ENCODE data around the gene BMP2K. TPM values are rescaled to one million over a fixed set of nuclear protein-coding genes. Genes with fewer than 3 reads are reported as not detected.
"Not testable (repeated sequence)": the region's sequence is repeated elsewhere in the genome, so short reads cannot be mapped to it uniquely, and the experiment has no call there.

The BMP2K gene
- total RNA-seq, 2 donors from 2014 or later = 7.9 to 11.0 TPM

DNA sequence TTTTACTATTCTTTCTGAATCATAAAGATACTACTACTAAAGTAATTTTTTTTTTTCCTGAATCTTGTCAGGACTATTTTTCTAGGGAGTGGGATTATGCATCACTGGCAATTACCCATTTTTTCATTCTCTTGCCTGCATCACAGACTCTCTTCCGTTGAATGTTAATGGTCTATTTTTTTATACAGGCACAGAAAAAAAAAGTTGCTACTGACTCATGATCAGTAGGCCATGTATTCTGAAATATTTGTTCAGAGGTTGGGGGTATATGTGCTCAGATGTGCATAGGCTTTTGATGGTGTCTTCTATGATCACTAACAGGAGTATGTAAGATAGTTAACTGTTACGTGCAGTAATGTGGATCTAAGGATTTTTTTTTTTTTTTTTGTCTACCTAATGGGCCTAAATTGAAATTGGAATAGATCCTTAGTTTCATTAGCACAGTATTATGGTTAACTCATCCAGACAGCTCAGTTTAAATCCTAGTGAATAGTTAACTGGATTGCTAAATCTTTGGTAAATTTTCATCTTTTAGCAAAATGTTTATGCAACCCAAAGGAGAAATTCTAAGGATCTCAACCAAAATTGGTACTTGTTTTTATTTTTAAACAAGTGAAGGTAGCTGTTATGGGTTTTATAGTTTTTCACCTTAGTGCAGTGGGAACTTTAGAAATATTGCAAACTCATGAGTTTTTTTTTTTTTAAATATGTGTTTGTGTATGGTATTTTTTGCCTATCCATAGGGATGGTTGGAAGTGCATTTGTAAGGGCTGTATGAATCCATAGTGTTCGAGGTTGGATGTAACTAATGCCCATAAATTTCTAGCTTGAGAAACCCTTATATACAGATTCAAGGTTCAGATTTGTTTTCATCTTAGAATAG, 12.1 kb downstream of the BMP2K start:
- Mint-ChIP-seq H3K36me3 (no peaks in the 10 kb centered on the region), H3K4me1 (ENCODE audit: low read depth in 2 of 2) (peaks cover 0 to 11% of the 10 kb centered on the region in 2 donors), H3K9me3 (no peaks in the 10 kb centered on the region), H3K27ac (no peak overlapping the region), H3K4me3 (no peak overlapping the region), H3K27me3 (no peaks in the 10 kb centered on the region)
- DNase-seq (ENCODE audit: low spot score) = no peak
- ATAC-seq = no peak

DNA sequence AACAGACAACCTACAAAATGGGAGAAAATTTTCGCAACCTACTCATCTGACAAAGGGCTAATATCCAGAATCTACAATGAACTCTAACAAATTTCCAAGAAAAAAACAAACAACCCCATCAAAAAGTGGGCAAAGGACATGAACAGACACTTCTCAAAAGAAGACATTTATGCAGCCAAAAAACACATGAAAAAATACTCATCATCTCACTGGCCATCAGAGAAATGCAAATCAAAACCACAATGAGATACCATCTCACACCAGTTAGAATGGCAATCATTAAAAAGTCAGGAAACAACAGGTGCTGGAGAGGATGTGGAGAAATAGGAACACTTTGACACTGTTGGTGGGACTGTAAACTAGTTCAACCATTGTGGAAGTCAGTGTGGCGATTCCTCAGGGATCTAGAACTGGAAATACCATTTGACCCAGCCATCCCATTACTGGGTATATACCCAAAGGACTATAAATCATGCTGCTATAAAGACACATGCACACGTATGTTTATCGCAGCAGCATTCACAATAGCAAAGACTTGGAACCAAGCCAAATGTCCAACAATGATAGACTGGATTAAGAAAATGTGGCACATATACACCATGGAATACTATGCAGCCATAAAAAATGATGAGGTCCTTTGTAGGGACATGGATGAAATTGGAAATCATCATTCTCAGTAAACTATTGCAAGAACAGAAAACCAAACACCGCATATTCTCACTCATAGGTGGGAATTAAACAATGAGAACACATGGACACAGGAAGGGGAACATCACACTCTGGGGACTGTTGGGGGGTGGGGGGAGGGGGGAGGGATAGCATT, 19.7 kb downstream of the BMP2K start:
- H3K4me1 Mint-ChIP-seq (ENCODE audit: low read depth in 2 of 2); H3K36me3 Mint-ChIP-seq; H3K27me3 Mint-ChIP-seq; H3K9me3 Mint-ChIP-seq; H3K27ac Mint-ChIP-seq; ATAC-seq; DNase-seq (ENCODE audit: low spot score); H3K4me3 Mint-ChIP-seq: not testable (repeated sequence)

DNA sequence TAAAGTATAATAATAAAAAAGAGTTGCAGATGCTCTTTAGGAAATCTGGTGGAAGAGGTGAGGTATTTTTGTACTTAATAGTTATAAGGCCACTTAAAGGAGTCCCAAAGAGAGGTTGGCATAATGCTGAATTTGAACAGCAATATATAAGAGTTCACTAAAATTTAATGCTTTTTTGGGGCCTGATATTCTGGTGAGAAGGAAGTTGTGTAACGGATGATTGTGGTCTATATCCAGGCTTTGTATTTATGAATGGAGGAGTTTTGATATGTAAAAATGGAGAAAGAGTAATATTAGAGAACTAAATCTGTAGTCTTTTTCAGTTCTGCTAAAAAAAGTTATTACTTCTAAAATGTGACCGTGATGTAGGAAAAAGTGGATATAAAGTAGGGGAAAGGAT, 20.4 kb downstream of the BMP2K start:
- no peak for ATAC-seq
- DNase-seq (ENCODE audit: low spot score) = no peak
- Mint-ChIP-seq H3K36me3 (peaks cover 6% of the 10 kb centered on the region), H3K4me1 (ENCODE audit: low read depth in 2 of 2) (peaks cover 4 to 7% of the 10 kb centered on the region in 2 donors), H3K27ac (no peak overlapping the region), H3K27me3 (no peaks in the 10 kb centered on the region), H3K9me3 (peaks cover 4% of the 10 kb centered on the region), H3K4me3 (no peak overlapping the region)

DNA sequence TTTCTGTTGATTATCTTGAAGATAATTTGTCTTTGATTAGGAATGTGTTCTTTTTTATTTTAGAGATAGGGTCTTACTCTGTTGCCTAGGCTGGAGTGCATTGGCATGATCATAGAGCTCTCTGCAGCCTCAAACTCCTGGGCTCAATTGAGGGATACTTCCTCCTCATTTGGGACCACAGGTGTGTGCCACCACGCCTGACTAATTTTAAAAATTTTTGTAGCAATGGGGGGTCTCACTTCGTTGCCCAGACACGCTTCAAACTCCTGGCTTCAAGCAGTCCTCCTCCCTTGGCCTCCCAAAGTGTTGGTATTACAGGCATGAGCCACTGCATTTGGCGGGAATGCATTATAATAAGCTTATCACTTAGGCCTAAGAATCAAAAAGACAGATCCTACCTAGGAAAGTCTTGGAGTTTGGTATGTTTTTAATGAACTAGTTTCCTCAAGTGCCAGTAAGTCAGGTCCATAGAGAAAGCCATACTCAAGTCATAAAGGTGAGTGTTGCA, 21.7 kb downstream of the BMP2K start:
- Mint-ChIP-seq H3K27me3 (no peaks in the 10 kb centered on the region), H3K9me3 (peaks cover 4% of the 10 kb centered on the region), H3K27ac (no peak overlapping the region), H3K4me1 (ENCODE audit: low read depth in 2 of 2) (peaks cover 4 to 7% of the 10 kb centered on the region in 2 donors), H3K4me3 (no peak overlapping the region), H3K36me3 (peaks cover 6% of the 10 kb centered on the region)
- ATAC-seq (no peak), DNase-seq (ENCODE audit: low spot score) (no peak)

DNA sequence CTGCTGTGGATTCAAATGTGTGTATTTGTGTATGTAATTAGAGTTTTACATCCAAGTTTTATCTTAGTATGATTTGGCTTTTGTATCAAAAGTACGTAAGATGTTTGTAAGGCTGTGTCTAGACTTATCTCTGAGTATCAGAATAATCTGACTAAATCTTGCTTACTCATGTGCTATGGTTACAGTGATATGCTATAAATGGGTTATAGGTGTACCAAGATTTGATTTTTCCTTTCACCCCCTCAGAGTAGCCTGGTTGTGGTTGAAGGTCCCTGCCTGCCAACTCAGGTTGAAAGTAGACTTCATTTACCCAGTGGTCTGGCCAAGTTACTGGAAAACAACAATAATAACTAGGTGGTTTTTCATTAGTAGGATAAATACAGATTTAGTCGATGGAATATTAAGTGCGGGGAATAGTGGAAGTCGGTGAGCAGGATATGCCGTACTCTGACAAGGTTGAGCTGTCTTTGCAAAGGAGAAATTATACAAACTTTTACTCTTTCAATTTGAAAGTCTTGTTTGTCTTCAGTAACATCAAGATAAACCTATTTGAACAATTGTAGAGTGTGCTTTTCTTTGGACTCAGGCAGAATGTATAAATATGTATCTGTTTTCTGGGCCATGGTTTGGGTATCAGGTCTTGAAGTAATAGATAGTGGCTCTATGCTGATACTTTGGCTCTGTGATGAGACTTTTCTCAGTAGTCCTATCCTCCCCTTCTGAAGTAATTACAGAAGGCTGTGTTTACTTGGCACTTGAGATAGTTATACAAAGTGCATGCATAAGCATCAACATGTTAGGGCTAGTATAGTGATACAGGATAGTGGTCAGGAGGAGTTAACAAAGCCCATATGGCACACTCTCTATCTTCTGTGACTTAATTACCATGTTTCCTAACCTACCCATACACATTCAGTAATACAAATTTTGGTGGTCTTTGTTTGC, 23.7 kb downstream of the BMP2K start:
- Mint-ChIP-seq H3K9me3 (peaks cover 4% of the 10 kb centered on the region), H3K27ac (no peak overlapping the region), H3K4me3 (no peak overlapping the region), H3K36me3 (peaks cover 6% of the 10 kb centered on the region), H3K27me3 (no peaks in the 10 kb centered on the region), H3K4me1 (ENCODE audit: low read depth in 2 of 2) (peaks cover 4 to 7% of the 10 kb centered on the region in 2 donors)
- DNase-seq (ENCODE audit: low spot score) = no peak
- ATAC-seq = no peak

DNA sequence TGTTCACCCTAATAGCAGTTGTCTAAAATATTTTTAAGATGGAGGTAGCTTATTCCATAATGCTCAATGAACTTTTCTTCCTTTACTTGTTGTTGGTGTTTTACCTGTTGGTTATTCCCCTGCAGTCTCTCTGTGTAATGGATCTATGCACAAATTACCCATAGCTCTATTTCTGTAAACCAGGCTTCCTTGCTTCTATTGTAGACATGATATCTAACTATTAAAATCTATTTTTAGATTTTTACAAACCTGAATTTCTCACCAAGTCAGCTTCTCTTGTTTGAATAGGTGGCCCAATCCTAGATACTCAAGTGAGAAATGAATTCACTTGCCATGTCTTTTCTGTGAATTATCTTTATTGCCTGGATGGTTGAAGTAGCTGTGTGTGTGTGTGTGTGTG, 24.8 kb downstream of the BMP2K start:
- Mint-ChIP-seq H3K4me3 (no peak overlapping the region), H3K27me3 (no peaks in the 10 kb centered on the region), H3K4me1 (ENCODE audit: low read depth in 2 of 2) (peaks cover 4 to 7% of the 10 kb centered on the region in 2 donors), H3K36me3 (no peaks in the 10 kb centered on the region), H3K9me3 (no peaks in the 10 kb centered on the region), H3K27ac (no peak overlapping the region)
- ATAC-seq (no peak), DNase-seq (ENCODE audit: low spot score) (no peak)

DNA sequence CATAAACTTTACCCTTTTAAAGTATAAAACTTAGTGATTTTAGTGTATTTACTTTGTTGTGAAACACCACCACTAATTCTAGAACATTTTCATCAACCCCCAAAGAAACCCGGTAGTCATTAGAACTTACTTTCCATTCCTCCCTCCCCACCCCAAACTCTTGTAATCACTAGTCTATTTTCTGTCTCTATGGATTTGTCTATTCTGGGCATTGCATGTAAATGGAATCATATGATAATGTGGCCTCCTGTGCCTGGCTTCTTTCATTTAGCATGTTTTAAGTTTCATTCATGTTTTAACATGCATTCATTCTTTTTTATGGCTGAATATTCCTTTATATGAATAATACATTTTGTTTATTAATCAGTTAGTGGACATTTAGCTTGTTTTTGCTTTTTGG, 27.8 kb downstream of the BMP2K start:
- H3K27ac Mint-ChIP-seq = no peak overlapping the region
- peaks cover 6% of the 10 kb centered on the region for H3K36me3 Mint-ChIP-seq
- no peaks in the 10 kb centered on the region for H3K27me3 Mint-ChIP-seq
- ATAC-seq (no peak), DNase-seq (ENCODE audit: low spot score) (no peak)
- H3K4me3 Mint-ChIP-seq = no peak overlapping the region
- peaks cover 4 to 11% of the 10 kb centered on the region in 2 donors for H3K4me1 Mint-ChIP-seq (ENCODE audit: low read depth in 2 of 2)
- H3K9me3 Mint-ChIP-seq = no peaks in the 10 kb centered on the region

DNA sequence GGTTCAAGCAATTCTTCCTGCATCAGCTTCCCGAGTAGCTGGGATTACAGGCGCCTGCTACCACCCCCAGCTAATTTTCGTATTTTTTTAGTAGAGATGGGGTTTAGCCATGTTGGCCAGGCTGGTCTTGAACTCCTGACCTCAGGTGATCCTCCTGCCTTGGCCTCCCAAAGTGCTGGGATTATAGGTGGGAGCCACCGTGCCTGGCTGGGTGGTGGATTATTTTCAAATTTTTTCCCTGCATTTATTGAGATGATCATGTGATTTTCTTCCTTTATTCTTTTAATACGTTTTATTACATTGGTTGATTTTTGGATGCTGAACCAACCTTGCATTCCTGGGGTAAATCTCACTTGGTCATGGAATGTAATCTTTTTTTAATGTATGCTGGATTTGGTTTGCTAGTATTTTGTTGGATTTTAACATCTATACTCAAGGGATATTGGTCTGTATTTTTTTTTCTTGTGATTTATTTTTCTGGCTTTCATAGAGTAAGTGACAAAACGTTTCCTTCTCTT, 30.9 kb downstream of the BMP2K start:
- DNase-seq (ENCODE audit: low spot score) (no peak), ATAC-seq (no peak)
- peaks cover 6% of the 10 kb centered on the region for H3K36me3 Mint-ChIP-seq
- no peak overlapping the region for H3K4me3 Mint-ChIP-seq
- H3K9me3 Mint-ChIP-seq = no peaks in the 10 kb centered on the region
- no peak overlapping the region for H3K27ac Mint-ChIP-seq
- H3K4me1 Mint-ChIP-seq (ENCODE audit: low read depth in 2 of 2) = peaks cover 0 to 15% of the 10 kb centered on the region in 2 donors
- no peaks in the 10 kb centered on the region for H3K27me3 Mint-ChIP-seq

DNA sequence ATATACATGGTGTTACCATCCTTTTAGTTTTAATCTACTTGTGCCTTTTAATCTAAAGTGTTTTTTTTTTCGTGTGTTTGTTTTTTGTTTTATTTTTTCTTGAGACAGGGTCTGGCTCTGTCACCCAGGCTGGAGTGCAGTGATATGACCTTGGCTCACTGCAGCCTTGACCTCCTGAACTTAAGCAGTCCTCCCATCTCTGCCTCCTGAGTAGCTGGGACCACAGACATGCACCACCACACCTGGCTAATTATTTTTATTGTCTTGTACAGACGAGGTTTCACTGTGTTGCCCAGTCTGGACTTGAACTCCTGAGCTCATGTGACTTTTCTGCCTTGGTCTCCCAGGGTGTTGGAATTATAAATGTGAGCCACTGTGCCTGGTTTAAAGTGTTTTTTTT, 33.1 kb downstream of the BMP2K start:
- Mint-ChIP-seq H3K9me3 (no peaks in the 10 kb centered on the region), H3K27ac (no peak overlapping the region), H3K4me3 (no peak overlapping the region), H3K36me3 (peaks cover 6% of the 10 kb centered on the region), H3K27me3 (no peaks in the 10 kb centered on the region), H3K4me1 (ENCODE audit: low read depth in 2 of 2) (peaks cover 6 to 15% of the 10 kb centered on the region in 2 donors)
- no peak for DNase-seq (ENCODE audit: low spot score)
- ATAC-seq = no peak

DNA sequence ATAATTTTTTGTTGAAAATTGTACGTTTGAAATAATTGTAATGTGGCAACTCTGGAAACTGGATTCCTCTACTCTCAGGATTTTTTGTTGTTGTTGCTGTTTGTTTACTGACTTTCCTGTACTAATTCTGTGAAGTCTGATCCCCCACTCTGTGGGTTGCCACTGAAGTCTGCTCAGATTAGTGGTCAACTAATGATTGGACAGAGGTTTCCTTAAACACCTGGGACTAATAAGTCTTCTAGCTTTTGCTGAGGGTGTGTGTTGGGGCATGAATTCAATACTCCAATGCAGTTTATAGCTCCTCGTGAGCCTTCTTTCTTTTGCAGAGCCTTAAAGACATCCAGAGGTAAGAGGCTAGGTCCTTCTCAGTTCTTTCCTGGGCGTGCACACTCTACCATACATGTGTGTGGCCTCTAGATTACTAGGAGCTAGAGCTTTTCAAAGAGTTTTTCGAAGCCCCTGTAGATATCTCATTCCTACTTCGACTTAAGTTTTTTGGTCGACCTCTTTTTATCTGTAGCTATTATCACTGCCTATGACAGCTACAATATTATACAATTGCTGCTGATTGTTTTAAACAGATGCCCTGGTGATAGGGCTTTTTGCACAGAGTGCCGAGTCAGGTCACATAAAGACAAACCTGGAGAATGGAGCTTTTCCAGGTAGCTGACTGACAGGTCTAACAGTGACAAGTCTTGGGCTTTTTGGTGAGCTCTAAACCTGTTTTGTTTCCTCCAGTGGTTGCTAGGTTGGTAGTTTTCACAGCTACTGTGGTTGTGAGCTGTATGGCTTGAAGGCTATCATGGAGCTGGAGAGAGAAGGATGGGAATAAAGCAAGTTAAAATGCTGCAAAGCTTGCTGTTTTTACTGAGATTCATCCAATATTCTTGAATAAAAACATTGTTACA, 34.0 kb downstream of the BMP2K start:
- Mint-ChIP-seq H3K27ac (no peak overlapping the region), H3K4me1 (ENCODE audit: low read depth in 2 of 2) (peaks cover 6 to 15% of the 10 kb centered on the region in 2 donors), H3K27me3 (no peaks in the 10 kb centered on the region), H3K4me3 (no peak overlapping the region), H3K36me3 (peaks cover 6% of the 10 kb centered on the region), H3K9me3 (no peaks in the 10 kb centered on the region)
- DNase-seq (ENCODE audit: low spot score) (no peak), ATAC-seq (no peak)

DNA sequence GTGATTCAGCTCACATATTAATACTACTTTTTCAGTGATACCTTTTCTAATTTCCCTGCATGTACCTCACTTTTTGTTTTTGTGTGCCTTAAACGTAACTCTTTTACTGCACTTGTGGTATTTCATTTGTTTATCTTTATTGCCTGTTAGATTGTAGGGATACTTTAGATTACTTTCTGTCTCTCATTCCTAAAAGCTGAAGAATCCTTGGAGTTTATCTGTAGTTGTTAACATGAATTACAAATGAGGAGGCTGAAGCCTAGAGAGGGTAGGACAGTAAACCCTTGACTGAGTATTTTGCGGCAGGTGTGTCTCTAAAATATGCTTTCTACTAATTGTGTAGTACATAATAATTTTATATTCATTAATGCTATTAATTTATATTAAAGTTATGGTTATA, 34.9 kb downstream of the BMP2K start:
- H3K27me3 Mint-ChIP-seq = no peaks in the 10 kb centered on the region
- H3K9me3 Mint-ChIP-seq = no peaks in the 10 kb centered on the region
- peaks cover 6 to 15% of the 10 kb centered on the region in 2 donors for H3K4me1 Mint-ChIP-seq (ENCODE audit: low read depth in 2 of 2)
- H3K27ac Mint-ChIP-seq = no peak overlapping the region
- H3K4me3 Mint-ChIP-seq = no peak overlapping the region
- no peak for DNase-seq (ENCODE audit: low spot score)
- no peak for ATAC-seq
- H3K36me3 Mint-ChIP-seq = peaks cover 6% of the 10 kb centered on the region

DNA sequence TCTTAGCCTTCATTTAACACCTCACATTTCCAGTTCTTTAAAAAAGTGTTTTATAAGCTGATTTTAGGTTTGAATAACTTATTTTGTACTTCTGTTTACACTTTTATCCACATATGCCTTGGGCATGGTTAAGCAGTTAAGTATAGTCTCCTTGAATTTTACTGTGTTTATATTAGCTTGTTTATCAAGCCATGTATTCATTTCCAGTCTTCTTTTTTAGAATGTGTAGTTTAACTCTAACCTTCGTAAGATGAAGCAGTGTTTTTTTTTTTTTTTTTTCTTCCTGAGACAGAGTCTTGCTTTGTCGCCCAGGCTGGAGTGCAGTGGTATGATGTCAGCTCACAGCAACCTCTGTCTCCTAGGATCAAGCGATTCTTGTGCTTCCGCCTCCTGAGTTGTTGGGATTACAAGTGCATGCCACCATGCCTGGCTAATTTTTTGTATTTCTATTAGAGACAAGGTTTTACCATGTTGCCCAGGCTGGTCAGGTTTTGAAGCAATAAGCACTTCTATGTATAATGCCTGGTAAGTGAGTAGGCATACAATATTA, 42.5 kb downstream of the BMP2K start:
- Mint-ChIP-seq H3K9me3 (no peaks in the 10 kb centered on the region), H3K36me3 (no peaks in the 10 kb centered on the region), H3K4me3 (no peak overlapping the region), H3K27me3 (no peaks in the 10 kb centered on the region), H3K4me1 (ENCODE audit: low read depth in 2 of 2) (peaks cover 0 to 6% of the 10 kb centered on the region in 2 donors), H3K27ac (no peak overlapping the region)
- ATAC-seq = no peak
- no peak for DNase-seq (ENCODE audit: low spot score)

Data from natural killer cell treated with Interleukin-12 subunit alpha and Interleukin-12 subunit beta and Interleukin-15 and Interleukin-18, amount 100 ng/mL, for 72 hours (primary cell).